Measurements from ENCODE around the gene NTM. TPM values are rescaled to one million over a fixed set of nuclear protein-coding genes. Genes with fewer than 3 reads are reported as not detected.

The NTM gene
- total RNA-seq, 1 experiment from 2014 or later, result not detected

- ATAC-seq (no peak), DNase-seq (ENCODE audit: low read depth, low spot score) (no peak)
- Histone ChIP-seq H3K36me3 (ENCODE audit: control insufficient read depth in 1 of 2, insufficient read depth in 2 of 2, low read length in 2 of 2) (no peaks in the 10 kb centered on the region), H3K9me2 (ENCODE audit: insufficient read depth) (no peaks in the 10 kb centered on the region), H3K27me3 (ENCODE audit: insufficient read depth, low read length) (no peaks in the 10 kb centered on the region), H3K79me2 (ENCODE audit: insufficient read depth, low read length) (no peaks in the 10 kb centered on the region), H3K9me3 (ENCODE audit: control insufficient read depth in 1 of 2, insufficient read depth in 1 of 2, low read depth in 1 of 2, low read length in 2 of 2) (no peaks in the 10 kb centered on the region), H3K4me2 (ENCODE audit: low read length) (no peak overlapping the region), H3K27ac (ENCODE audit: low read depth, low read length) (no peak overlapping the region), H3K4me1 (ENCODE audit: control insufficient read depth in 1 of 2, insufficient read depth in 2 of 2, low read length in 2 of 2) (no peaks in the 10 kb centered on the region), H3K4me3 (replicated peaks in 1 of 2; ENCODE audit: low read depth in 1 of 2, low read length in 2 of 2) (no peak overlapping the region), H2AFZ (ENCODE audit: low read depth, low read length, poor library complexity, severe bottlenecking) (no peak overlapping the region), H4K20me1 (ENCODE audit: insufficient read depth) (no peaks in the 10 kb centered on the region), H3K9ac (ENCODE audit: low read length) (no peak overlapping the region)
- RAD21 ChIA-PET (ENCODE audit: low non-redundant PET in 1 of 2, low total read pairs in 2 of 2, uncharacterized antibody in 2 of 2, unreplicated experiment in 2 of 2), result no interaction called here
- POLR2A ChIA-PET, result no interaction called here
- TF ChIP-seq ELF1 (IDR thresholded peaks at IDR 0.05; ENCODE audit: borderline replicate concordance, low read depth), result no peak
- TF ChIP-seq TCF7L2 (IDR thresholded peaks at IDR 0.05; ENCODE audit: borderline replicate concordance, extremely low read depth, insufficient read depth, insufficient read length), result no peak
- no peak for TF ChIP-seq MAX (IDR thresholded peaks at IDR 0.05)
- no peak for TF ChIP-seq POLR2A (IDR thresholded peaks at IDR 0.05; ENCODE audit: borderline replicate concordance, extremely low read depth, insufficient read depth, insufficient read length)
- no peak for TF ChIP-seq ZNF274 (IDR thresholded peaks at IDR 0.05; ENCODE audit: low read depth, low read length)
- no peak for TF ChIP-seq REST (IDR thresholded peaks at IDR 0.05; ENCODE audit: low read depth)
- TF ChIP-seq ZFX (IDR thresholded peaks at IDR 0.05), result no peak
- TF ChIP-seq EZH2phosphoT487 (IDR thresholded peaks at IDR 0.05; ENCODE audit: borderline replicate concordance), result no peak
- no peak for TF ChIP-seq EZH2 (IDR thresholded peaks at IDR 0.05)
- TF ChIP-seq CEBPB (IDR thresholded peaks at IDR 0.05; ENCODE audit: low read depth), result no peak
- TF ChIP-seq POLR2AphosphoS5 (IDR thresholded peaks at IDR 0.05; ENCODE audit: low read depth, low read length), result no peak
- no peak for TF ChIP-seq EGR1 (IDR thresholded peaks at IDR 0.05; ENCODE audit: low read depth)
- no peak for TF ChIP-seq SP1 (IDR thresholded peaks at IDR 0.05; ENCODE audit: low read depth)
- no peak for TF ChIP-seq FOSL1 (IDR thresholded peaks at IDR 0.05; ENCODE audit: low read depth)
- TF ChIP-seq CTCF (IDR thresholded peaks at IDR 0.05 in 2 of 3, conservative IDR thresholded peaks at IDR 0.05 in 1 of 3; ENCODE audit: borderline replicate concordance in 1 of 3, insufficient read depth in 1 of 3, low read depth in 2 of 3, low read length in 2 of 3), result no peak
- TF ChIP-seq, protein P1, sequence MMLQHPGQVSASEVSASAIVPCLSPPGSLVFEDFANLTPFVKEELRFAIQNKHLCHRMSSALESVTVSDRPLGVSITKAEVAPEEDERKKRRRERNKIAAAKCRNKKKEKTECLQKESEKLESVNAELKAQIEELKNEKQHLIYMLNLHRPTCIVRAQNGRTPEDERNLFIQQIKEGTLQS (IDR thresholded peaks at IDR 0.05), result no peak
- BruUV-seq (replicated peaks), result no TSS peak
- intact Hi-C loops (cut with micrococcal nuclease), result no loop called here
- CTCF ChIA-PET, result no interaction called here
These were observed 319.9 kb downstream of the NTM start for GRCh38 chr11:131690362-131690761.

All from HCT116 (cell line).